Fibroblast of skin of abdomen (primary cell): ENCODE measurements around the gene NPTXR.

Source experiments
- DNase-seq: peaks from one replicate; pipeline ENCODE4 v3.0.0-alpha.2; 2013

Gene NPTXR

GRCh38 chr22:38793317-38793716, 50.5 kb downstream of the NPTXR start:
- no peak for DNase-seq

GRCh38 chr22:38792833-38793232, 51.0 kb downstream of the NPTXR start:
- no peak for DNase-seq

- DNase-seq = no peak
Observed at GRCh38 chr22:38789606-38790005, 54.2 kb downstream of the NPTXR start.

GRCh38 chr22:38788846-38789245, 55.0 kb downstream of the NPTXR start:
- no peak for DNase-seq

- peak; percentile 92 for DNase-seq
Observed at GRCh38 chr22:38788021-38788816, 55.6 kb downstream of the NPTXR start.

- DNase-seq = no peak
Observed at GRCh38 chr22:38786631-38787030, 57.2 kb downstream of the NPTXR start.

GRCh38 chr22:38784856-38785255, 59.0 kb downstream of the NPTXR start:
- DNase-seq = no peak

GRCh38 chr22:38784035-38784434, 59.8 kb downstream of the NPTXR start:
- DNase-seq = no peak

- DNase-seq = peak; percentile 12
Observed at GRCh38 chr22:38783095-38783615, 60.7 kb downstream of the NPTXR start.

- DNase-seq = peak; percentile 63
Observed at GRCh38 chr22:38782402-38783094, 61.3 kb downstream of the NPTXR start.

GRCh38 chr22:38781033-38781432, 62.8 kb downstream of the NPTXR start:
- DNase-seq = no peak

GRCh38 chr22:38777087-38777671, 66.6 kb downstream of the NPTXR start:
- DNase-seq = no peak

- no peak for DNase-seq
Observed at GRCh38 chr22:38776086-38776485, 67.7 kb downstream of the NPTXR start.

- DNase-seq = no peak
Observed at GRCh38 chr22:38775656-38776055, 68.2 kb downstream of the NPTXR start.

GRCh38 chr22:38774496-38775166, 69.2 kb downstream of the NPTXR start:
- no peak for DNase-seq

- DNase-seq = no peak
Observed at GRCh38 chr22:38773363-38773946, 70.4 kb downstream of the NPTXR start.

- no peak for DNase-seq
Observed at GRCh38 chr22:38772623-38772873, 71.3 kb downstream of the NPTXR start.

- no peak for DNase-seq
Observed at GRCh38 chr22:38770257-38770949, 73.4 kb downstream of the NPTXR start.
